ENCODE measurements around the gene NEB.

- no peak for TF ChIP-seq TCF12 (IDR thresholded peaks at IDR 0.05; ENCODE audit: low read depth)
- TF ChIP-seq EGR1 (IDR thresholded peaks at IDR 0.05): no peak
- no peak for TF ChIP-seq ZBTB7A (IDR thresholded peaks at IDR 0.05; ENCODE audit: low read depth)
- TF ChIP-seq EP300 (IDR thresholded peaks at IDR 0.05; ENCODE audit: borderline replicate concordance): no peak
- no peak for TF ChIP-seq TEAD4 (IDR thresholded peaks at IDR 0.05)
- TF ChIP-seq CEBPB (IDR thresholded peaks at IDR 0.05): no peak
- TF ChIP-seq YY1 (IDR thresholded peaks at IDR 0.05; ENCODE audit: low read depth): no peak
- TF ChIP-seq USF1 (IDR thresholded peaks at IDR 0.05): no peak
- TF ChIP-seq NFIC (IDR thresholded peaks at IDR 0.05): no peak
- no peak for TF ChIP-seq TAF1 (IDR thresholded peaks at IDR 0.05; ENCODE audit: low read depth)
- no peak for TF ChIP-seq CREB1 (IDR thresholded peaks at IDR 0.05; ENCODE audit: low read depth)
- no peak for TF ChIP-seq RAD21 (IDR thresholded peaks at IDR 0.05; ENCODE audit: low read depth)
- no peak for TF ChIP-seq FOXM1 (IDR thresholded peaks at IDR 0.05; ENCODE audit: borderline replicate concordance, low read depth)
Observed at GRCh38 chr2:151682459-151683003, 51.7 kb downstream of the NEB start.

Data from Ishikawa (cell line).